Body of pancreas (tissue), 4 donors: ENCODE data around the gene THAP7.

ENCODE experiments used
- POLR2A ChIP-seq, 3 donors: fragments of 450-650 bp; IDR thresholded peaks; one replicate each; pipeline ENCODE4 v1.6.1; 2016; ENCODE audit warnings: antibody characterized with exemption in 3 of 3, mild to moderate bottlenecking in 2 of 3
- TF ChIP-seq, protein P1 (sequence below), 7 experiments: fragments of 450-650 bp in 4 of 7; fragments of 200-600 bp in 3 of 7; sonication (generic) in 3 of 7; IDR thresholded peaks; one replicate each; pipeline ENCODE4 v1.5.1; 2016 to 2019; ENCODE audit warnings: antibody characterized with exemption in 7 of 7

DNA sequence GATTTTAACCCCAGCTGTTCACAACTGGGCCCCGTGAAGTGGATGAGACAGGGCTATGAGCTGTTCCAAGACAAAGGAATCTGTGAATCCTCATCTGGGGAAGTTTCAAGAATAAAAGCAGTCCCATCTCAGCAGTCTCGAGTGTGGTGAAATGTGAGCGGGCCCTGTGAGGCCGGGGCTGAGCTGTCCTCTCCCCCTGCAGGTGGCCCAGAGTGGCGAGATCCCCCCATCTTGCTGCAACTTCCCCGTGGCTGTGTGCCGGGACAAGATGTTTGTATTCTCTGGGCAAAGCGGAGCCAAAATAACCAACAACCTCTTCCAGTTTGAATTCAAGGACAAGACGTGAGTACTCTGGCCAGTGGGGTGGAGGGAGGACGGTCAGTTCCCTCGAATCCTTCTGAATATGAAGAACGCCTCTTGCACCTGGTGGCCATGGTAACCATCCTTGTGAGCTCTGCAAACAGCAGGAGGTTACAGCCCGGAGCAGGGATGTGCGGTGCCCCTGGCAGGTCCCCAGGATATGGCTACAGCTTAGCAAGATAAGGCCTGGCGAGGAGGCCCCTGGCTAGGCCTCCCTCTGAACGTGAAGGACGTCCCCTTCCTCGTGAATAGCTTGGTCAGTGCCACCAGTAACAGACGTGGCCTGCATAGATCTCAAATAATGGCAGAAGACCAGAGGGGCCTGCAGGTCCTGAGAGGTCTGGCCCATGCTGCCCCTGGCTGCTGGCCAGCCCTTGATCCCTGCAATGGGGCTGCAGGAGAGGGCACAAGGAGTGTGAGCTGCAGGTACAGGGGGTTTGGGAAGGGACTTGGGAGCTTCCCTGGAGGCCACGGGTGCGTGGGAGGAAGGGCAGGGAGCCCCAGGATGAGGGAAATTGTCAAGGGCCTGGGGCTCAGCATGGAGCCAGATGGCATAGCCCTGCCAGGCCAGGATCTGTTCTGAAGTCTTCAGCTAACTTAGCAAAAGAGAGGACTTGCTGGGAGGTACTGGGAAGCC lies 11.4 kb downstream of the THAP7 start:
- TF ChIP-seq, protein P1, sequence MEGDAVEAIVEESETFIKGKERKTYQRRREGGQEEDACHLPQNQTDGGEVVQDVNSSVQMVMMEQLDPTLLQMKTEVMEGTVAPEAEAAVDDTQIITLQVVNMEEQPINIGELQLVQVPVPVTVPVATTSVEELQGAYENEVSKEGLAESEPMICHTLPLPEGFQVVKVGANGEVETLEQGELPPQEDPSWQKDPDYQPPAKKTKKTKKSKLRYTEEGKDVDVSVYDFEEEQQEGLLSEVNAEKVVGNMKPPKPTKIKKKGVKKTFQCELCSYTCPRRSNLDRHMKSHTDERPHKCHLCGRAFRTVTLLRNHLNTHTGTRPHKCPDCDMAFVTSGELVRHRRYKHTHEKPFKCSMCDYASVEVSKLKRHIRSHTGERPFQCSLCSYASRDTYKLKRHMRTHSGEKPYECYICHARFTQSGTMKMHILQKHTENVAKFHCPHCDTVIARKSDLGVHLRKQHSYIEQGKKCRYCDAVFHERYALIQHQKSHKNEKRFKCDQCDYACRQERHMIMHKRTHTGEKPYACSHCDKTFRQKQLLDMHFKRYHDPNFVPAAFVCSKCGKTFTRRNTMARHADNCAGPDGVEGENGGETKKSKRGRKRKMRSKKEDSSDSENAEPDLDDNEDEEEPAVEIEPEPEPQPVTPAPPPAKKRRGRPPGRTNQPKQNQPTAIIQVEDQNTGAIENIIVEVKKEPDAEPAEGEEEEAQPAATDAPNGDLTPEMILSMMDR (IDR thresholded peaks at IDR 0.05) = no peak
- no peak for TF ChIP-seq POLR2A (IDR thresholded peaks at IDR 0.05)
